ENCODE measurements around the gene RXRG.

The RXRG gene

DNA sequence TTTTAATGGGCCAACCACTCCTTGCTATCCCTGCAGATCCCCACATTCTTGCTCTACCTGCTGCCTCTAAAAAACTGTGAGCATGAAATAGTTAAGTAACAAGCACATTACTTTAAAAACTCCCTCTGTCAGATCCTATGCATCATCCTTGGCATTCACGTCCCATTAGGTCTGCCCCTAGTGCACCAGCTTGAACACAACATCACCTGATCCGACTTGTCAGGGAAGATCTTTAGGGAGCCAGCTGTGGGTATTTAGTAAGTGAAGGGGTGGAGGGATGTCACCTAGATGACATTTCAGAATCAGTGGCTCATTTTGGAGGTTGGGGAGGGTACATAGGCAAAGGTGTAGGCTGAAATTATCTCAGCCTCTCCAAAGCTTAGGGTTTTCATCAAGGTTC is 33.5 kb downstream of the RXRG start:
- TF ChIP-seq, protein P1, sequence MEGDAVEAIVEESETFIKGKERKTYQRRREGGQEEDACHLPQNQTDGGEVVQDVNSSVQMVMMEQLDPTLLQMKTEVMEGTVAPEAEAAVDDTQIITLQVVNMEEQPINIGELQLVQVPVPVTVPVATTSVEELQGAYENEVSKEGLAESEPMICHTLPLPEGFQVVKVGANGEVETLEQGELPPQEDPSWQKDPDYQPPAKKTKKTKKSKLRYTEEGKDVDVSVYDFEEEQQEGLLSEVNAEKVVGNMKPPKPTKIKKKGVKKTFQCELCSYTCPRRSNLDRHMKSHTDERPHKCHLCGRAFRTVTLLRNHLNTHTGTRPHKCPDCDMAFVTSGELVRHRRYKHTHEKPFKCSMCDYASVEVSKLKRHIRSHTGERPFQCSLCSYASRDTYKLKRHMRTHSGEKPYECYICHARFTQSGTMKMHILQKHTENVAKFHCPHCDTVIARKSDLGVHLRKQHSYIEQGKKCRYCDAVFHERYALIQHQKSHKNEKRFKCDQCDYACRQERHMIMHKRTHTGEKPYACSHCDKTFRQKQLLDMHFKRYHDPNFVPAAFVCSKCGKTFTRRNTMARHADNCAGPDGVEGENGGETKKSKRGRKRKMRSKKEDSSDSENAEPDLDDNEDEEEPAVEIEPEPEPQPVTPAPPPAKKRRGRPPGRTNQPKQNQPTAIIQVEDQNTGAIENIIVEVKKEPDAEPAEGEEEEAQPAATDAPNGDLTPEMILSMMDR (IDR thresholded peaks at IDR 0.05; ENCODE audit: borderline replicate concordance, control extremely low read depth, extremely low read depth, insufficient read depth, missing control alignments), result no peak
- in situ Hi-C loops (cut with MboI; ENCODE audit: low sequenced_read_pairs, unreplicated experiment), result no loop called here
- no peak for DNase-seq (ENCODE audit: low spot score)

DNA sequence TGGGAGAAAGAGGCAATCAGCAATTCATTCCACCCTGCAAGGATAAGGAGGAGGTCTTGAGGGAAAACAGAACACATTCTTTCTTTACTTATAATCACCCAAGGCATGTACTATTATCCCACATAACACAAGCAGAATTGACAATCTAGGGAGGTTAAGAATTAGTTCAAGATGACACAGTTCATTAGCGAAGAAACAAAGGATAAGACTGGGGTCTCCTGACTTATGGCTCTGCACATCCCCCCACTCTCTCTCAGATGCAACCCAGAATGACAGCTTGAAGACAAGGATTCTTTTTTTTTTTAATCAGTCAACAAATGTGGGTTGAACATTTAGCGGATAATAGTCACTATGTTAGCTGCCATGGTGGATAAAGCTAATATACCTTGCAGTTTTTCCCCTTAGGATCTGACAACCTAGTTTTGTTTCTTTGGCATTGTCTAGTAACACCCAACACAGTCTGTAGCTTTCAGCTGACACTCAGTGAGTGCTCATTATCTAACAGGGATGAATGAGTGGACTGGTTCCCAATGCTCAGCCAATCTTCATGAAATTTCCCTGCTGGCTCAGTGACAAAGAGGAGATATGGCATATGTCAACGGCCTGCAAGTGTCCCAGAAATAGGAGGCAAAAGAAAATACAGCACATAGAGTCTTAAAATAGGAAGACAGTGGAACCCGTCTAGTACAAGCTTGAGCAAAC is 35.1 kb downstream of the RXRG start:
- TF ChIP-seq, protein P1 (IDR thresholded peaks at IDR 0.05; ENCODE audit: borderline replicate concordance, control extremely low read depth, extremely low read depth, insufficient read depth, missing control alignments), result no peak
- DNase-seq (ENCODE audit: low spot score), result no peak
- in situ Hi-C loops (cut with MboI; ENCODE audit: low sequenced_read_pairs, unreplicated experiment), result no loop called here

DNA sequence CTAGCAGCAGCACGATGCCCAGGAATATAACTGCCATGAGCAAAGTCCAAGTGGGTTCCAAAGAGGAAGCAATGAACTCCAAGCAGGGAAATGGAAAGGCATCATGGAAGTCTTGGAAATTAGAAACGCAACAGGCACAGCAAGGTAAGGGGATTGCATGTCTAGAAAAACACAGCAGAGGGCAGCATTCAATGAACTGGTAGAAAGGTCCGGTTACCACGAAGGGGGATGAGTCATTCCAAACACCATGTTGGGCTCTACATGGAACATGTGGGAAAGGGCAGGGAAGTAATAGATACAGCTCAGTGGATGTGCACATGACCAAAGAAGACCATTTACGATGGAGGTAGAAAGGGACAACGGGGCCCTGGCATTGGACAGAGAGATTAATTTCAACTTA is 36.4 kb downstream of the RXRG start:
- TF ChIP-seq, protein P1 (IDR thresholded peaks at IDR 0.05; ENCODE audit: borderline replicate concordance, control extremely low read depth, extremely low read depth, insufficient read depth, missing control alignments), result no peak
- in situ Hi-C loops (cut with MboI; ENCODE audit: low sequenced_read_pairs, unreplicated experiment), result no loop called here
- no peak for DNase-seq (ENCODE audit: low spot score)

DNA sequence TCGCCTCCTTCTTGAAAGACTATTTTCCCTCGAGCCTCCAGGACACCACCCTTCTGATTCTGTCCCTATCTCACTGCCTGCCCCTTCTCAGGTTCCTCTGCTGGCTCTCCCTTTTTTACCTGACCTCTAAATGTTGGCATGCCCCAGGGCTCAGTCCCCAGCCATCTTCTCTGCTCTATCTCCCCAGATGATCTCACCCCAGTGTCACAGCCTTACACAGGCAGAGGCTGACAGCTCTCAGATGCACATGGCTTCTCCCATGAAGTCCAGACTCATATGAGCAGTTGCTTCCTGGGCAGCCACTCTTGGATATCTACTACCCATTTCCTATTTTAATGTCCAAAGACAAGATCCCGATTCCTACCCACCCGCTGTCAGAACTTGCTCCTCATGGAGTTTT is 37.5 kb downstream of the RXRG start:
- no peak for DNase-seq (ENCODE audit: low spot score)
- in situ Hi-C loops (cut with MboI; ENCODE audit: low sequenced_read_pairs, unreplicated experiment), result no loop called here
- TF ChIP-seq, protein P1 (IDR thresholded peaks at IDR 0.05; ENCODE audit: borderline replicate concordance, control extremely low read depth, extremely low read depth, insufficient read depth, missing control alignments), result no peak

DNA sequence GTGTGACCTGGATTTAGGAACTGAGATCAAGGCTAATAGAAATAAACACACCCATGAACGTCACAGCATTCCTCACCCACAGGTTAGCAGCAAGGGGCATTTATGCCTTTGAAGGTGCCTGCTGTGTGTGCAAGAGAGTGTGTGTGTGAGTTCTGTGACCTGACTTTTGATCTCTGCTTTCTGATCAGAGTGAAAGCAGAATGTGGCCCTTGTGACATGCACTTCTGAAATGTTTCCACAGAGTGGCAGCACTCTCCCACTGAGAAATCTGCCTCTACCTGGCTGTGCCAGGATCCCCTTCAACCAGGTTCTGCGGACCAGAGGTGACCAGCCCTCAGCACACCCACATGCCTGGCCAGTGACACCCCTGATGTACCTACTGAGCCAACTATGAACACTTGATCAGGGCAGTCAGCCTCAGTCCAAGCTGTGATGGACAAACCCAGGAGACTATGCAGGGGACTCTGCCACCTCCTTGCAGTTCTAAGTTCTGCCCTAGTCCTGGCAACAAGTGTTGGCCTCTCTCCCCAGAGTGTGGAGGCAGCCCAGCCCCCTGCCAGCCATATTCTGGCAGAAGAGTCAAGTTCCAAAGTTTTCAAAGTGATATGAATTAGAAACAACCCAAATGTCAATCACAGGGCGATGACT is 41.0 kb downstream of the RXRG start:
- TF ChIP-seq, protein P1 (IDR thresholded peaks at IDR 0.05; ENCODE audit: borderline replicate concordance, control extremely low read depth, extremely low read depth, insufficient read depth, missing control alignments), result peak; percentile 31
- in situ Hi-C loops (cut with MboI; ENCODE audit: low sequenced_read_pairs, unreplicated experiment), result no loop called here

DNA sequence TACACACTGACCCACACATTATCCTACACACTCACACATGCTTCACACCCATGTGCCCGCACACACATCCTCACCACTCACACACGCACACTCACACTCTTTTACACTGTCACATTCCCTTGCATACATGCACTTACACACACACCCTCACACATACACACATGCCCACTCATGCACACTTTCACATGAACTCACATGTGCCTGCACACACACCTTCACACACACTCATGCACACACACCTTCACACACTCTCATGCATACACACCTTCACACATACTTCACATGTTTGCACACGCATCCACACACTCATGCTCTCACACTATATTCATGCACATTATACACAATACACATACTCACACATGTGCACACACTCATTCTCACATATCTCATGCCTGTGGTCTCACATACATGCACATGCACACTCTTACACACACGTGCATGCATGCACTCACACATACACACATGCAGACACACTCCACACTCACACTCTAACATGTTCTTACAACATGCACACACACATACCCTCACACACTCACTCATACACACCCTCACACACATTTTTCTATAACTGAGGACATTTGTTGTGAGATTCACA is 42.3 kb downstream of the RXRG start:
- TF ChIP-seq, protein P1 (IDR thresholded peaks at IDR 0.05; ENCODE audit: borderline replicate concordance, control extremely low read depth, extremely low read depth, insufficient read depth, missing control alignments), result no peak
- no peak for DNase-seq (ENCODE audit: low spot score)
- in situ Hi-C loops (cut with MboI; ENCODE audit: low sequenced_read_pairs, unreplicated experiment), result no loop called here

More for the DNA sequence above, 41.0 kb downstream of the RXRG start:
- peak; percentile 50 for DNase-seq (ENCODE audit: low spot score)
